ENCODE data around the gene CYP46A1. TPM values are rescaled to one million over a fixed set of nuclear protein-coding genes. Genes with fewer than 3 reads are reported as not detected.
"Not testable (repeated sequence)": the region's sequence is repeated elsewhere in the genome, so short reads cannot be mapped to it uniquely, and the experiment has no call there.

The CYP46A1 gene
- total RNA-seq: under 1 TPM; 0.19 to 0.21 TPM

DNA sequence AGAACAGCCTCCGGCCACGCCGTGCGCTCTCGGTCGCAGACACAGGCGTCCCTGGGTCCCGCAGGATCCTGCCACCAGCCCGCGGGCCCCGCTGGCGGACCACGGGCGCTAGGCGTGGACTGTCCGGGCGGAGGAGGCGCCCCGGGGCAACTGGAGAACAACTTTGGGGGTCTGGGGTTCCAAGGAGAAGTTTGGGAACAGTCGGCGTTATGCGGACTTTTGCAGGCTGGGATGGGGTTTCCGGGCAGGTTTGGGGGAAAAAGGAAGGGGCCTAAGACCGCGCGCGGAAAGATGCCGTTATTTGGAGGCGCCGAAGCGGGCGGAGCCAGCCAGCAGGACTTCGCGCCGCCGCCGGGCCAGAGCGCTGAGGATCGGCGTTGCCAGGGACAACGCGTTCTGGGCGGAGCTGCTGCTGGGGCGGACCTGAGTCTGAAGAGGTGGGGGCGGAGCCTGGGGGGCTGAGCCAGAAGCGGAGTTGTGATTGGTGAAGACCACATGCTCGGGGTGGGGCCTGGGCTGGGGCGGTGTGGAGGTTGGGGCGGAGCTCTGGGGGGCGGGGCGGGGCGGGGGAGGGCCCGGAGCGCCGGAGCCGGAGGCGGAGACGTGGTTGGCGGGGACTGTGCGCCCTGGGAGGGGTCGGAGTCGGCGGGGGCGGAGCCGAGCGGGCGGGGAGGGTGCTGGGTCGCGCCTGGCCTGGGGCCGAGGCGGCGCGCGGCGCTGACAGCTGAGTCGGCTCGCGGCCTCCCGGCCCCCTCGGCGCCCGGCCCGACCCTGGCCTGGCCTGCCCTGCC is at the start of gene CYP46A1:
Gene CYP46A1 (plus strand): TSS at position 680 of the 791 bp plus-strand sequence. CDS start 120 bp downstream, outside the sequence.
- Mint-ChIP-seq H3K36me3 (no peaks in the 10 kb centered on the region), H3K4me1 (ENCODE audit: low read depth) (peaks cover 3% of the 10 kb centered on the region), H3K27ac (peak within 1 kb of the TSS; percentile 71), H3K27me3 (peaks cover 6% of the 10 kb centered on the region), H3K9me3 (peaks cover 2% of the 10 kb centered on the region), H3K4me3 (peak within 1 kb of the TSS; percentile 84)
- CTCF ChIA-PET: interaction anchor here (0.6 to 1.5 kb wide), 15 partner anchors 12 to 217 kb away, joined by 3 to 7 read pairs (median 4); partner anchors contain the start of gene CCDC85C
- DNase-seq: peak; percentile 100
- intact Hi-C loops (cut with micrococcal nuclease): loop anchor here (1.0 to 10.0 kb wide), 5 partner anchors 79 to 511 kb away; partner anchors contain the start of genes CCDC85C and CCNK
- POLR2A ChIA-PET: interaction anchor here (0.9 to 1.2 kb wide), 4 partner anchors 17 to 691 kb away, joined by 3 to 8 read pairs (median 4); partner anchors contain the start of genes CCDC85C, CCNK and SETD3

DNA sequence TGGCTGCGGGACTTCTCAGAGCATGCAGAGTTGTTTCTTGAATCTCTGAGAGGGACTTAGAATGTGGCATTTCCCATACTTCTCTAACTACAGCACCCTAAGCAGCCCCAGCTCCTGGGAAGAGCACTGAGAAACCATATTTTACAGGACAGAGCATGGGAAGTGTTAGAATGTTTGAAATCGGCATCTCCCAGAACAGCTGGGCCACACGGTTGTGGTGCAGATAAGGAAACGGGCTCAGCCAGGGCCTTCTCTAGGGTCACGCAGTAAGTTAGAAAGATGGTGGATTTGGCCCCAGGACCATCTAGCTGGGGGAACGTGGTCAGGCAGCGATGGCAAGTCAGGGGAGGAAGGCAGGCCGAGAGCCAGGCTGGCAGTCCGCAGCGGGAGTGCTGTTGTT is 49.7 kb upstream of the CYP46A1 start:
- Mint-ChIP-seq H3K4me3 (no peak overlapping the region), H3K4me1 (ENCODE audit: low read depth) (no peaks in the 10 kb centered on the region), H3K27me3 (peaks cover 3% of the 10 kb centered on the region), H3K36me3 (no peaks in the 10 kb centered on the region), H3K9me3 (no peaks in the 10 kb centered on the region), H3K27ac (no peak overlapping the region)
- DNase-seq: no peak
- POLR2A ChIA-PET: no interaction called here
- CTCF ChIA-PET: no interaction called here
- intact Hi-C loops (cut with micrococcal nuclease): no loop called here

GRCh38 chr14:99635116-99635515 is 49.0 kb upstream of the CYP46A1 start:
- no peaks in the 10 kb centered on the region for H3K4me1 Mint-ChIP-seq (ENCODE audit: low read depth)
- no peak overlapping the region for H3K27ac Mint-ChIP-seq
- no peak for DNase-seq
- intact Hi-C loops (cut with micrococcal nuclease): no loop called here
- peaks cover 3% of the 10 kb centered on the region for H3K27me3 Mint-ChIP-seq
- H3K4me3 Mint-ChIP-seq: no peak overlapping the region
- CTCF ChIA-PET: no interaction called here
- no peaks in the 10 kb centered on the region for H3K9me3 Mint-ChIP-seq
- no peaks in the 10 kb centered on the region for H3K36me3 Mint-ChIP-seq
- POLR2A ChIA-PET: no interaction called here

- no peaks in the 10 kb centered on the region for H3K9me3 Mint-ChIP-seq
- no peak overlapping the region for H3K4me3 Mint-ChIP-seq
- CTCF ChIA-PET: no interaction called here
- POLR2A ChIA-PET: no interaction called here
- intact Hi-C loops (cut with micrococcal nuclease): no loop called here
- no peaks in the 10 kb centered on the region for H3K36me3 Mint-ChIP-seq
- no peak for DNase-seq
- no peak overlapping the region for H3K27ac Mint-ChIP-seq
- H3K4me1 Mint-ChIP-seq (ENCODE audit: low read depth): no peaks in the 10 kb centered on the region
- peaks cover 3% of the 10 kb centered on the region for H3K27me3 Mint-ChIP-seq
Measured at GRCh38 chr14:99636487-99636886, 47.6 kb upstream of the CYP46A1 start.

DNA sequence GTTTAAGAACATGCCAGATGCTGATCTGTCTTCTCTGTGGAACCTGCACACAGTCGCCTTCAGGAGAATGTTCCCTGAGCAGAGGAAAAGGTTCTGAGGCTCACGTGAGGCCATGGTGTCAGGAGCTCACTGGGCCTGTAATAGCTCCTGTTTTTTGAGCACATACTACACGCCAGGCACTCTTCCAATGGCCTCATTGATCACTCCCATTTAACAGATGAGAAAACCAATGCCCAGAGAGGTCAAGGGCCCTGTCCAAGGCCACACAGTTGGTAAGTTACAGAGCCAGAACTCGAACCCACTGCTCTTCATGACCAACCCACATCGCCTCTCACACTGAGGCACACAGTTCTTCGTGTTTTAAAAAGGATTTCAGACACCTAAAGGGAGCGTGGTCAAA is 46.5 kb upstream of the CYP46A1 start:
- ChIA-PET CTCF (no interaction called here), POLR2A (no interaction called here)
- intact Hi-C loops (cut with micrococcal nuclease): no loop called here
- no peaks in the 10 kb centered on the region for H3K4me1 Mint-ChIP-seq (ENCODE audit: low read depth)
- H3K36me3 Mint-ChIP-seq: no peaks in the 10 kb centered on the region
- H3K4me3 Mint-ChIP-seq: no peak overlapping the region
- H3K27ac Mint-ChIP-seq: no peak overlapping the region
- H3K9me3 Mint-ChIP-seq: no peaks in the 10 kb centered on the region
- no peak for DNase-seq
- peaks cover 3% of the 10 kb centered on the region for H3K27me3 Mint-ChIP-seq

DNA sequence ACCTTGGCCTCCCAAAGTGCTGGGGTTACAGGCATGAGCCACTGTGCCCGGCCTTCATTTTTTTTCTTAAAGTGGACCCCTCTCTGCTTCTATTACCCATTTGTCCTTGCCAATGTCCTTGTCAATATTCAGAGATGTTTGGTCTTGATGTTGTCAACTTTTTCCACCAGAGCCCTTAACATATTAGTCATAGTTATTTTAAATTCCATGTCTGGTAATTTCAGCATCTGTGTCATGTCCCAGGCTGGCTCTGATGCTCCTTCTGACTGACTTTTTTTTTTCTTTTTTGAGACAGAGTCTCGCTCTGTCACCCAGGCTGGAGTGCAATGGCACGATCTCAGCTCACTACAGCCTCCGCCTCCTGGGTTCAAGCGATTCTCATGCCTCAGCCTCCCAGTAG is 41.3 kb upstream of the CYP46A1 start:
- H3K27ac Mint-ChIP-seq; intact Hi-C loops (cut with micrococcal nuclease); H3K4me1 Mint-ChIP-seq (ENCODE audit: low read depth); H3K9me3 Mint-ChIP-seq; POLR2A ChIA-PET; DNase-seq; H3K4me3 Mint-ChIP-seq; CTCF ChIA-PET; H3K36me3 Mint-ChIP-seq: not testable (repeated sequence)
- peaks cover 19% of the 10 kb centered on the region for H3K27me3 Mint-ChIP-seq

DNA sequence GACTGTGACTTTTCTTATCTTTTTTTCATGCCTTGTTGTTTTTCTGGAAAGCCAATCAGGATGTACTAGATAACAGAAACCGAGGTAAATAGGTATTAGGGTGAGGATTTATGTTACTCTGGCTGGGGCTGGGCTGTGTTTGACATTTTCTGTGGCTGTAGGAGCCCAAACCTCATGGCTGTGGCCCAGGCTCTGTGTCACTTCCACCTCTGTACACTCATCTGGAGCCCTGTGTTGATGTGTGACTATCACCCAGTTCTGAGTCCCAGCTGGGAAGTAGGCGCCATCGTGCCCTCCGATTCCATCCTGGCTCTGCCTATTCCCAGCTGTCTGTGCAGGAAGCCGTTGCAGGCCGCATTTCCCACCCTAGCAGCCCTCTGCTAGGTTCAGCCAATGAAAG is 40.8 kb upstream of the CYP46A1 start:
- Mint-ChIP-seq H3K4me3 (no peak overlapping the region), H3K4me1 (ENCODE audit: low read depth) (peaks cover 4% of the 10 kb centered on the region), H3K27ac (no peak overlapping the region), H3K36me3 (no peaks in the 10 kb centered on the region), H3K9me3 (no peaks in the 10 kb centered on the region), H3K27me3 (peaks cover 21% of the 10 kb centered on the region)
- ChIA-PET POLR2A (no interaction called here), CTCF (no interaction called here)
- no peak for DNase-seq
- intact Hi-C loops (cut with micrococcal nuclease): no loop called here

- no peak overlapping the region for H3K4me3 Mint-ChIP-seq
Measured at GRCh38 chr14:99644035-99644587, 40.0 kb upstream of the CYP46A1 start.

GRCh38 chr14:99644723-99645544 is 39.2 kb upstream of the CYP46A1 start, which contains the start of gene HHIPL1:
Gene HHIPL1 (plus strand): TSS chr14:99645129. CDS start chr14:99645208, 79 bp downstream.
- peaks cover 4% of the 10 kb centered on the region for H3K4me1 Mint-ChIP-seq (ENCODE audit: low read depth)
- intact Hi-C loops (cut with micrococcal nuclease): no loop called here
- H3K27ac Mint-ChIP-seq: no peak within 1 kb of the TSS
- no peaks in the 10 kb centered on the region for H3K9me3 Mint-ChIP-seq
- peaks cover 21% of the 10 kb centered on the region for H3K27me3 Mint-ChIP-seq
- DNase-seq: no peak
- CTCF ChIA-PET: no interaction called here
- H3K36me3 Mint-ChIP-seq: no peaks in the 10 kb centered on the region
- H3K4me3 Mint-ChIP-seq: no peak within 1 kb of the TSS
- POLR2A ChIA-PET: no interaction called here

More at GRCh38 chr14:99644035-99644587, 40.0 kb upstream of the CYP46A1 start:
- ChIA-PET POLR2A (no interaction called here), CTCF (no interaction called here)
- no peak overlapping the region for H3K27ac Mint-ChIP-seq
- DNase-seq: no peak
- no peaks in the 10 kb centered on the region for H3K9me3 Mint-ChIP-seq
- H3K27me3 Mint-ChIP-seq: peaks cover 21% of the 10 kb centered on the region
- peaks cover 4% of the 10 kb centered on the region for H3K4me1 Mint-ChIP-seq (ENCODE audit: low read depth)
- intact Hi-C loops (cut with micrococcal nuclease): no loop called here
- H3K36me3 Mint-ChIP-seq: no peaks in the 10 kb centered on the region

- peaks cover 21% of the 10 kb centered on the region for H3K27me3 Mint-ChIP-seq
- ChIA-PET POLR2A (no interaction called here), CTCF (no interaction called here)
- H3K4me3 Mint-ChIP-seq: no peak overlapping the region
- H3K27ac Mint-ChIP-seq: no peak overlapping the region
- no peaks in the 10 kb centered on the region for H3K36me3 Mint-ChIP-seq
- H3K4me1 Mint-ChIP-seq (ENCODE audit: low read depth): peaks cover 4% of the 10 kb centered on the region
- intact Hi-C loops (cut with micrococcal nuclease): no loop called here
- no peak for DNase-seq
- no peaks in the 10 kb centered on the region for H3K9me3 Mint-ChIP-seq
Measured at GRCh38 chr14:99645545-99646505, 38.3 kb upstream of the CYP46A1 start.

DNA sequence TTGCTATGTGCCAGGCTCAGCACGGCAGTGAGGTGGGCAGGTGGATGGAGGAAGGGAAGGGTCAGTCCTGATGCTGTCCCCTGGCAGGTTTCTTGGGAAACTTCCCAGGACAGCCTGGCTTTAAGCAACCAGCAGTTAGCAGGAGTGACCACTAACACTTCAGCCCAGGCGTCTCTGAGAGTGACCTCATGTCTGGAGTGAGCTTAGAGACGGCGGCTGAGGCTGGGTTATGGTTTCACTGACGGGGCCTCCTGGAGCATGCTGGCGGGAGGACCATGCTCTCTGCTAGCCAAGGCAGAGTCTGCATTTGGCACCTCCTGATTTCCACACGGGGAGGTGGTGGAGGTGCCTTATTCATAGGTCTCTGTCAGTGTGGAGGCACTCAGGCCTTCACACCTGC is 36.7 kb upstream of the CYP46A1 start:
- no peak overlapping the region for H3K27ac Mint-ChIP-seq
- no peaks in the 10 kb centered on the region for H3K9me3 Mint-ChIP-seq

More for the DNA sequence above, 36.7 kb upstream of the CYP46A1 start:
- ChIA-PET POLR2A (no interaction called here), CTCF (no interaction called here)
- Mint-ChIP-seq H3K27me3 (peaks cover 28% of the 10 kb centered on the region), H3K36me3 (no peaks in the 10 kb centered on the region), H3K4me1 (ENCODE audit: low read depth) (peaks cover 4% of the 10 kb centered on the region), H3K4me3 (no peak overlapping the region)
- DNase-seq: no peak
- intact Hi-C loops (cut with micrococcal nuclease): no loop called here
